ENCODE results near the gene KCNG2.
"Not testable (repeated sequence)": the region's sequence is repeated elsewhere in the genome, so short reads cannot be mapped to it uniquely, and the experiment has no call there.

Gene KCNG2, protein sequence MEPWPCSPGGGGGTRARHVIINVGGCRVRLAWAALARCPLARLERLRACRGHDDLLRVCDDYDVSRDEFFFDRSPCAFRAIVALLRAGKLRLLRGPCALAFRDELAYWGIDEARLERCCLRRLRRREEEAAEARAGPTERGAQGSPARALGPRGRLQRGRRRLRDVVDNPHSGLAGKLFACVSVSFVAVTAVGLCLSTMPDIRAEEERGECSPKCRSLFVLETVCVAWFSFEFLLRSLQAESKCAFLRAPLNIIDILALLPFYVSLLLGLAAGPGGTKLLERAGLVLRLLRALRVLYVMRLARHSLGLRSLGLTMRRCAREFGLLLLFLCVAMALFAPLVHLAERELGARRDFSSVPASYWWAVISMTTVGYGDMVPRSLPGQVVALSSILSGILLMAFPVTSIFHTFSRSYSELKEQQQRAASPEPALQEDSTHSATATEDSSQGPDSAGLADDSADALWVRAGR

DNA sequence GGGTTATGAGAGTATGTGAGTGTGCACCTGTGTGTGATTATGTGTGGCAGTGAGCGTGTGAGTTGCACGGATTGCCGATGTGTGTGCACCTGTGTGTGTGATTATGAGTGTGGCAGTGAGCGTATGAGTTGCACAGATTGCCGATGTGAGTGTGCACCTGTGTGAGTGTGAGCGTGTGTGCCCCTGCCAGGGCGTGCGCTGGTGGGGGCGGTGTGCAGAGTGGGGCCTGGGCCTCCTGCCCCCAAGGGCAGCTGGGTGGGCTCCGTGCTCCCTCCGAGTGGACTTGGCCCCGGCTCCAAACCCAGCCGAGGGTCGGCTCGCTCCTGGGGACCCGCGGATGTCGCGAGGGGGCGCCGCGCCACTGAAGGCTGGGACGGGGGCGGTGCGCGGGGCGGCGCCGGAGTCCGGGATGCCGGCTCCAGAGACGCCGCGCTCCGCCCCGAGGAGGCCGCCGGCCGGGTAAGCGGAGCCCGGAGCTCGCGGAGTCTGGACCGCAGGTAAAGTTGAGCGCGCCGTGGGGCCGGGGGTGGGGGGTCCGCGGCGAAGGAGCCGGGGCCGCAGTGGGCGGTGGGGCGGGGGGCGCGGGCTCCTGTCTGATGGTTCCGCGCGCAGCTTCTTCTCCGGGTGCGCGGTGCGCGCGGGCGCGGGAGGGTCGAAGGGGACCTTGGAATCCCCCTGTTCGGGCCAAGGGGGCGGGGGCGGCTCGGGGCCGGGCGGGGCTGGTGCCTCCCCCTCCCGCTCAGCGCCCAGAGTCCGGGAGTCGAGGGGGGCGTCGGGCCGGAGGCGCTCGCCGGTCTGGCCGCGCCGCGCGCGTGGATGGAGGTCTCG lies at the start of gene KCNG2:
Gene KCNG2, plus strand, starts transcription at position 421 of the 828 bp plus-strand sequence. CDS start 65,730 bp downstream, outside the sequence.
- no peak within 1 kb of the TSS for H3K27ac ChIP-seq
- no peaks in the 10 kb centered on the region for H3K9me3 ChIP-seq
- TF ChIP-seq, protein P1, sequence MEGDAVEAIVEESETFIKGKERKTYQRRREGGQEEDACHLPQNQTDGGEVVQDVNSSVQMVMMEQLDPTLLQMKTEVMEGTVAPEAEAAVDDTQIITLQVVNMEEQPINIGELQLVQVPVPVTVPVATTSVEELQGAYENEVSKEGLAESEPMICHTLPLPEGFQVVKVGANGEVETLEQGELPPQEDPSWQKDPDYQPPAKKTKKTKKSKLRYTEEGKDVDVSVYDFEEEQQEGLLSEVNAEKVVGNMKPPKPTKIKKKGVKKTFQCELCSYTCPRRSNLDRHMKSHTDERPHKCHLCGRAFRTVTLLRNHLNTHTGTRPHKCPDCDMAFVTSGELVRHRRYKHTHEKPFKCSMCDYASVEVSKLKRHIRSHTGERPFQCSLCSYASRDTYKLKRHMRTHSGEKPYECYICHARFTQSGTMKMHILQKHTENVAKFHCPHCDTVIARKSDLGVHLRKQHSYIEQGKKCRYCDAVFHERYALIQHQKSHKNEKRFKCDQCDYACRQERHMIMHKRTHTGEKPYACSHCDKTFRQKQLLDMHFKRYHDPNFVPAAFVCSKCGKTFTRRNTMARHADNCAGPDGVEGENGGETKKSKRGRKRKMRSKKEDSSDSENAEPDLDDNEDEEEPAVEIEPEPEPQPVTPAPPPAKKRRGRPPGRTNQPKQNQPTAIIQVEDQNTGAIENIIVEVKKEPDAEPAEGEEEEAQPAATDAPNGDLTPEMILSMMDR (IDR thresholded peaks at IDR 0.05) = no peak
- no peaks in the 10 kb centered on the region for H3K36me3 ChIP-seq
- H3K27me3 ChIP-seq = peaks cover 53% of the 10 kb centered on the region
- H3K4me3 ChIP-seq (ENCODE audit: low read depth in 1 of 2, low read length in 1 of 2) = peak within 1 kb of the TSS; percentile 15 to 54
- H3K4me1 ChIP-seq (ENCODE audit: control insufficient read depth in 1 of 2, insufficient read depth in 1 of 2, low read depth in 1 of 2, low read length in 1 of 2) = peaks cover 52 to 58% of the 10 kb centered on the region in 2 experiments

DNA sequence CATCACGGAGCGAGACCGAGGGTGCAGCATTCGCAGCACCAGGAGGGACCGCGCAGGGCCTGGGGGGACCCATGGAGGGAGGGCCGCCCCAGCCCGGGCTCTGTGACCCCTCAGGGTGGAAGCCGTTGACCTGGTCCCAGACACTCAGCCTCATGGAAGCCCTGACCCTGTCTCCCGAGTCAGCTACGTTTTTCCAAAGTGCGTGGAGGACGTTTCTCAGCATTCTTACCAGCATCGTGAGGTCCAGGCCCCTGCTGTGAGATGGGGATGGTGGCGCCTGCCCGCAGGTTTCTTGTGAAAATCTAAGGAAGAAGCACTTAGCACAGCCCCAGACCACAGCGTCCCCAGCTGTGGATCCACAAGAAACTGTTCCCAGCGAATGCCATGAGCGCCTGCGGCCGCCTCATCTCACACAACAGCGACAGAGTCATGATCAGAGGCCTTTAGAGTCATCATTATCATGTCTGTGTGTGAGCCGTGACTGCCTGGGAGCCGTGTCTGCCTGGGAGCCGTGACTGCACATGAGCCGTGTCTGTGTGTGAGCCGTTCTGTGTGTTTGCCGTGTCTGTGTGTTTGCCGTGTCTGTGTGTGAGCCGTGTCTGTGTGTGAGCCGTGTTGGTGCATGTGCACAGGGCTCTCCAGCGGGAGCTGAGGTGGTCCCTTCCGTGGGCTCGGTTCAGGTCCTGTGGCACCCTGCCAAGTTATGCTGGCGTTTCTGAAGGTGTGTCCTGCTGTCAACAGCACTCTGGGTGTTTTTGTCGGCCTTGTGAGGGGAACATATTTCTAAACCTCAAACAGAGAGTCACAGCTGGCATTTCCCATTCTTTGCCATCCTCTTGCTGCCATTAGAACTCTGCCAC lies 49.2 kb upstream of the KCNG2 start:
- no peak overlapping the region for H3K27ac ChIP-seq
- H3K4me1 ChIP-seq (ENCODE audit: control insufficient read depth in 1 of 2, insufficient read depth in 1 of 2, low read depth in 1 of 2, low read length in 1 of 2) = no peaks in the 10 kb centered on the region
- H3K9me3 ChIP-seq = no peaks in the 10 kb centered on the region
- H3K36me3 ChIP-seq = peaks cover 59% of the 10 kb centered on the region
- TF ChIP-seq, protein P1 (IDR thresholded peaks at IDR 0.05) = no peak
- H3K4me3 ChIP-seq (ENCODE audit: low read depth in 1 of 2, low read length in 1 of 2) = no peak overlapping the region
- no peaks in the 10 kb centered on the region for H3K27me3 ChIP-seq

DNA sequence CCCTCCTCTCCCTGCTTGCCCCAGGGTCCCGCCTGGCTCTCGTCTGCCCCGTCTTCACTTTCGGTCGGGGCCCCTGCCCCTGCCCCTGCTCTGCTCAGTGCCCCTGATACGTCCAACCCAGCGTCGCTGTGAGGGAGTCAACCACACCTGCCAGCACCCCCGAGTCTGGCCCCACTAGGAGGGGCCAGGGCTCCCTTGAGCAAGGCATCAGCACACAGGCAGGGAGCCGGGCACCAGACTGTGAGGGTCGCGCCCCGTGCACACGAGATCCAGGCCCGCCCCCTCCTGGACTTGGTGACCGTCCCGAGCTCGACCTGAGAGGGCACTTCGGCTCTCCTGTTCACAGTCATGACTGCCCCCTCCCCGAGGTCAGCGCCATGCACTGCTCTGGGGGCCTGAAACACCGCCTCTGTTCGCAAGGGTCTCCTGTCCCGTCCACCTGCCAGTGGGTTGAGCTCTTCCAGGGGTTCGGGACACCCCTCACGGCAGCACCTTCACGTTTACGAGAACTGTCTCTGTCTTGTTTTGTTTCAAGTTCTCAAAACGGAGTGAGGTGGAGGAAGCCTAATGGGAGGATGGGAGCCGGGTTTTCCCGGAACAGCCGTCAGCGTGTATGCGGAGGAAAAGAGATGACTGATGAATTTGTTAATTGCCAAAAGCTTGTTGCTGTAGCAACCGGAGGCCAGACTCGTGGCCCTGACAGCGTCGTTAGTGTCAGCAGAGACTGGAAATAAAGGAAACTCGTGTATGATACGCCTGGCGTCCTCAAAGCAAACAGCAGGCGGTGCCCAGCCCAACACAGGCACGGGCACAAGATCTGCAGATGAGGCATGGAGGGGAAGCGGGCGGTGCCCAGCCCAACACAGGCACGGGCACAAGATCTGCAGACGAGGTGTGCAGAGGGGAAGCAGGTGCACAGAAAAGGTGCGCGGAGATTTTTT lies 48.2 kb upstream of the KCNG2 start:
- peaks cover 62% of the 10 kb centered on the region for H3K36me3 ChIP-seq

DNA sequence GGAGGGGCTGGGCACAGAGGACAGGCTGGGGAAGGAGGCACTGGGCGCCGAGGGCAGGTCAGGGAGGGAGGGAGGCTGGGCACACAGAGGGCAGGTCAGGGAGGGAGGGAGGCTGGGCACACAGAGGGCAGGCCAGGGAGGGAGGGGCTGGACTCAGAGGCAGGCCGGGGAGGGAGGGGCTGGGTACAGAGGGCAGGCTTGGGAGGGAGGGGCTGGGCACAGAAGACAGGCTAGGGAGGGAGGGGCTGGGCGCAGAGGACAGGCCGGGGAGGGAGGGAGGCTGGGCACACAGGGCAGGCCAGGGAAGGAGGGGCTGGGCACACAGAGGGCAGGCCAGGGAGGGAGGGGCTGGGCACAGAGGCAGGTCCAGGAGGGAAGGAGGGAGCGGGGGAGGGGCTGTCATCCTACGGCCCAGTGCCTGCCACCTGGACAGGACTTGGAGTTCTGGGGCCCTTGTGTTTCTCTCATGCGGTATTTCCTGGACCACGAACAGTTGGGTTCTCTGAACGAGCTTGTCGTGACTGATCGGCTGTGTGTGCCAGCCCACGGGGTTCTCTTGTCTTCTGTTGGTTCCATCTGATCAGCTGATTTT lies 46.7 kb upstream of the KCNG2 start:
- H3K4me3 ChIP-seq (ENCODE audit: low read depth in 1 of 2, low read length in 1 of 2) = no peak overlapping the region
- peaks cover 78% of the 10 kb centered on the region for H3K36me3 ChIP-seq
- TF ChIP-seq, protein P1 (IDR thresholded peaks at IDR 0.05) = no peak
- peaks cover 4% of the 10 kb centered on the region for H3K9me3 ChIP-seq
- H3K27me3 ChIP-seq = no peaks in the 10 kb centered on the region
- no peaks in the 10 kb centered on the region for H3K4me1 ChIP-seq (ENCODE audit: control insufficient read depth in 1 of 2, insufficient read depth in 1 of 2, low read depth in 1 of 2, low read length in 1 of 2)
- H3K27ac ChIP-seq = no peak overlapping the region

More for the DNA sequence above, 48.2 kb upstream of the KCNG2 start:
- Histone ChIP-seq H3K27me3 (no peaks in the 10 kb centered on the region), H3K9me3 (peaks cover 4% of the 10 kb centered on the region), H3K27ac (no peak overlapping the region), H3K4me1 (ENCODE audit: control insufficient read depth in 1 of 2, insufficient read depth in 1 of 2, low read depth in 1 of 2, low read length in 1 of 2) (no peaks in the 10 kb centered on the region), H3K4me3 (ENCODE audit: low read depth in 1 of 2, low read length in 1 of 2) (no peak overlapping the region)
- TF ChIP-seq, protein P1 (IDR thresholded peaks at IDR 0.05) = no peak

DNA sequence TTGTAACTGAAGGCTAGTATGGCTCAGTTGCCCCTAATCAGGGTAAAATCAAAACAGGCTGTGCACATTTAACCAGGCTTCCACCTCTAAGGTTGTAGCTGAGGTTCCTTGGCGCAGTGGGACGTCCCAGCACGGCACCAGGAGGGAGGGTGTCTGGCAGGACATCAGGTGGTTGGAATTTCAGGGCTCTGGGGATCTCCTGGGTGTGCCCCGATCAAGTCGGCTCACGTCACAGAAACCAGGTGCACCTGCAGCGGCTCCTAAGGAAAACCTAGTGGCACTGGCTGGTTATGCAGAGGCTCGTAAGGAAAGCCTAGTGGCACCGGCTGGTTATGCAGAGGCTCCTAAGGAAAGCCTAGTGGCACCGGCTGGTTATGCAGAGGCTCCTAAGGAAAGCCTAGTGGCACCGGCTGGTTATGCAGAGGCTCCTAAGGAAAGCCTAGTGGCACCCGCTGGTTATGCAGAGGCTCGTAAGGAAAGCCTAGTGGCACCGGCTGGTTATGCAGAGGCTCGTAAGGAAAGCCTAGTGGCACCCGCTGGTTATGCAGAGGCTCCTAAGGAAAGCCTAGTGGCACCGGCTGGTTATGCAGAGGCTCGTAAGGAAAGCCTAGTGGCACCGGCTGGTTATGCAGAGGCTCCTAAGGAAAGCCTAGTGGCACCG lies 45.7 kb upstream of the KCNG2 start:
- H3K4me3 ChIP-seq (ENCODE audit: low read depth in 1 of 2, low read length in 1 of 2); H3K27me3 ChIP-seq; H3K9me3 ChIP-seq; H3K4me1 ChIP-seq (ENCODE audit: control insufficient read depth in 1 of 2, insufficient read depth in 1 of 2, low read depth in 1 of 2, low read length in 1 of 2); H3K27ac ChIP-seq: not testable (repeated sequence)
- peaks cover 73% of the 10 kb centered on the region for H3K36me3 ChIP-seq

DNA sequence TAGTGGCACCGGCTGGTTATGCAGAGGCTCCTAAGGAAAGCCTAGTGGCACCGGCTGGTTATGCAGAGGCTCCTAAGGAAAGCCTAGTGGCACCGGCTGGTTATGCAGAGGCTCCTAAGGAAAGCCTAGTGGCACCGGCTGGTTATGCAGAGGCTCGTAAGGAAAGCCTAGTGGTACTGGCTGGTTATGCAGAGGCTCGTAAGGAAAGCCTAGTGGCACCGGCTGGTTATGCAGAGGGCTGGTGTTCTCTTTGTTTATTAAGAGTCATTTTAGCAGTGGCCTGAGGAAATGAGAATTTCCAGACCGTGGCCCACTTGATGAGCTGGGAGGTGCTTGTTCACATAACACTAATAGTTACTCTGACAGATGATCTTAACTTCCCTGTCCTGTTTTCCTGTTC lies 44.8 kb upstream of the KCNG2 start:
- H3K27me3 ChIP-seq = not testable (repeated sequence)

More for the DNA sequence above, 44.8 kb upstream of the KCNG2 start:
- H3K4me3 ChIP-seq (ENCODE audit: low read depth in 1 of 2, low read length in 1 of 2); H3K9me3 ChIP-seq; H3K27ac ChIP-seq; H3K4me1 ChIP-seq (ENCODE audit: control insufficient read depth in 1 of 2, insufficient read depth in 1 of 2, low read depth in 1 of 2, low read length in 1 of 2): not testable (repeated sequence)
- peaks cover 64% of the 10 kb centered on the region for H3K36me3 ChIP-seq

Measured in neutrophil (primary cell).